Heart right ventricle (tissue), 16 donors: Measurements from ENCODE around the gene HTR6. TPM values are rescaled to one million over a fixed set of nuclear protein-coding genes. Genes with fewer than 3 reads are reported as not detected.

ENCODE experiments used
- ATAC-seq, 8 donors: fragments of 200-7000 bp; cut with Tn5 transposase; one replicate each; pipeline ENCODE4 v1.9.1; 2020; ENCODE audit warnings: mild to moderate bottlenecking in 8 of 8, moderate library complexity in 8 of 8, moderate number of reproducible peaks in 1 of 8
- DNase-seq, 2 donors: peaks; one replicate each; pipeline ENCODE4 v3.0.0-alpha.2; 2020
- H3K27ac ChIP-seq, 10 donors: fragments of 200-600 bp; sonication (generic) in 2 of 10; one replicate each; pipeline versions ENCODE4 v1.5.0 to v1.8.0; 2020 to 2022; ENCODE audit warnings: mild to moderate bottlenecking in 3 of 10
- H3K27me3 ChIP-seq, 7 donors: fragments of 200-600 bp; one replicate each; pipeline ENCODE4 v1.8.0; 2021 to 2022; ENCODE audit warnings: mild to moderate bottlenecking in 2 of 7
- H3K36me3 ChIP-seq, 9 donors: fragments of 200-600 bp; sonication (generic) in 1 of 9; one replicate each; pipeline versions ENCODE4 v1.5.0 to v1.8.0; 2020 to 2022; ENCODE audit warnings: mild to moderate bottlenecking in 2 of 9
- H3K4me1 ChIP-seq, 9 donors: fragments of 200-600 bp; sonication (generic) in 1 of 9; one replicate each; pipeline versions ENCODE4 v1.5.0 to v1.8.0; 2020 to 2022; ENCODE audit warnings: mild to moderate bottlenecking in 4 of 9
- H3K4me3 ChIP-seq, 10 donors: fragments of 200-600 bp; sonication (generic) in 2 of 10; one replicate each; pipeline versions ENCODE4 v1.5.0 to v1.8.0; 2020 to 2022; ENCODE audit warnings: mild to moderate bottlenecking in 7 of 10, moderate library complexity in 2 of 10
- H3K9me3 ChIP-seq, 11 donors: fragments of 200-600 bp in 10 of 11; sonication (generic) in 2 of 11; one replicate each; pipeline versions ENCODE4 v1.5.0 to v1.8.0; 2013 to 2022; ENCODE audit warnings: mild to moderate bottlenecking in 2 of 11, control low read depth in 1 of 11, moderate library complexity in 1 of 11
- CTCF ChIP-seq, 9 donors: fragments of 200-600 bp; sonication (generic) in 2 of 9; IDR thresholded peaks; one replicate each; pipeline versions ENCODE4 v1.5.0 to v1.8.0; 2021 to 2022; ENCODE audit warnings: antibody characterized with exemption in 9 of 9, mild to moderate bottlenecking in 5 of 9, moderate library complexity in 1 of 9
- WGBS, 2 donors: extraction: QIAGEN DNeasy Blood & Tissue Kit; methylation state at CpG; one replicate each; pipeline ENCODE4 v1.1.7; 2013; ENCODE audit warnings: inconsistent platforms in 1 of 2; 5-methylcytosine and 5-hydroxymethylcytosine counted together
- intact Hi-C, 10 donors: fragments of 100-400 bp; cut with DNase I; formaldehyde crosslinking; loops; one replicate each; pipeline versions ENCODE4 v1.11.1 to v1.14.2; 2022
- polyA plus RNA-seq, 2 donors: library from polyadenylated mRNA; stranded (reverse); fragments of 200-250 nt; gene quantifications; one replicate each; pipeline ENCODE4 v1.2.3, GENCODE V29; 2013
- total RNA-seq, 10 donors: library from RNA; stranded (reverse); fragmentation: NEBNext Ultra II Directional in 3 of 10; extraction: Animal tissue kit (Norgen Biotek cat#: 25700) in 3 of 10; gene quantifications; one replicate each; pipeline versions ENCODE4 v1.2.1 to v1.2.4, GENCODE V29; 2021 to 2023
- donor health status: Arrhythmogenic right ventricular cardiomyopathy.
- donor health status: ischemic (EF 13 %, LVEDD 7.1; RV severe dilation, severe dysfunction).
- donor health status: healthy with polysubstance abuse.
- donor health status: DM: no; HTN: yes; CAD: no.
- donor health status: DM: no; HTN: no; CAD: no.
- donor health status: ischemic (EF 25% LVEDD 6.9; RV normal size, moderate dysfunction).
- donor health status: ischemic (EF 25% LVEDD 5.7; RV mildly dilated, moderate dysfunction).
- donor health status: healthy.
- donor health status: DM: yes; HTN: yes; CAD: no.
- donor health status: Ischemic cardiomyopathy.
- donor health status: ischemic (EF 35%, LVEDD 5.7; RV mildly dilated, moderate dysfunction).
- donor health status: nonischemic (EF 11% LVEDD 7.7; RV severe dilation, severe dysfunction).
- donor health status: DM: yes; HTN: yes; CAD: no.
- donor health status: PGD.
- donor health status: ischemic (EF 29% LVEDD 5.4; RV normal size, mild dysfunction).
- donor health status: nonischemic (EF 23%, LVEDD 6.1; RV moderate dilation, normal function).

HTR6 gene
- total and polyA plus RNA-seq, 12 donors: not detected

- DNase-seq: no peak
- Histone ChIP-seq H3K36me3 (no peaks in the 10 kb centered on the region), H3K4me1 (peaks cover 22 to 84% (median 75%) of the 10 kb centered on the region in 9 donors), H3K27ac (peak overlapping the region in 9 of 10 donors; percentile 53 to 95 (median 65)), H3K9me3 (no peaks in the 10 kb centered on the region), H3K27me3 (peaks cover 0 to 30% (median 0%) of the 10 kb centered on the region in 7 donors), H3K4me3 (peak overlapping the region in 3 of 10 donors; percentile 3 to 25 (median 12))
- intact Hi-C loops: loop anchor here in 9 of 10 donors (5.0 to 10.0 kb wide), 5 partner anchors 51 to 256 kb away; partner anchors contain the start of gene CAPZB (in 6 of the 9)
- ATAC-seq: no peak
- no peak for TF ChIP-seq CTCF (IDR thresholded peaks at IDR 0.05)
- 57 to 64% methylated on average over 14 of the region's 14 CpGs for WGBS, 2 donors
These were observed 16.4 kb upstream of the HTR6 start for GRCh38 chr1:19648239-19648638.

- Histone ChIP-seq H3K27ac (peak overlapping the region in 9 of 10 donors; percentile 36 to 95 (median 65)), H3K4me1 (peaks cover 25 to 84% (median 75%) of the 10 kb centered on the region in 9 donors), H3K9me3 (no peaks in the 10 kb centered on the region), H3K4me3 (peak overlapping the region in 1 of 10 donors; percentile 12), H3K36me3 (peaks cover 0 to under 1% (median 0%) of the 10 kb centered on the region in 9 donors), H3K27me3 (peaks cover 0 to 25% (median 0%) of the 10 kb centered on the region in 7 donors)
- 44 to 52% methylated on average over 11 of the region's 11 CpGs for WGBS, 2 donors
- peak in 7 of 9 donors; percentile 24 to 54 (median 36) for TF ChIP-seq CTCF (IDR thresholded peaks at IDR 0.05)
- no peak for DNase-seq
- no peak for ATAC-seq
- intact Hi-C loops: loop anchor here in 9 of 10 donors (5.0 to 10.0 kb wide), 5 partner anchors 51 to 256 kb away; partner anchors contain the start of gene CAPZB (in 6 of the 9)
These were observed 16.0 kb upstream of the HTR6 start for GRCh38 chr1:19648689-19649088.

GRCh38 chr1:19650416-19651140, 14.1 kb upstream of the HTR6 start:
- Histone ChIP-seq H3K9me3 (no peaks in the 10 kb centered on the region), H3K4me1 (peaks cover 25 to 100% (median 71%) of the 10 kb centered on the region in 9 donors), H3K4me3 (peak overlapping the region in 5 of 10 donors; percentile 9 to 23 (median 18)), H3K36me3 (peaks cover 0 to 18% (median 0%) of the 10 kb centered on the region in 9 donors), H3K27ac (peak overlapping the region; percentile 24 to 95 (median 76)), H3K27me3 (peaks cover 0 to 15% (median 0%) of the 10 kb centered on the region in 7 donors)
- no peak for TF ChIP-seq CTCF (IDR thresholded peaks at IDR 0.05)
- peak in 1 of 2 donors; percentile 46 for DNase-seq
- ATAC-seq: peak in 7 of 8 donors; percentile 6 to 43 (median 25)
- intact Hi-C loops: loop anchor here (2.0 to 10.0 kb wide), 13 partner anchors 163 to 396 kb away; partner anchors contain the start of genes EMC1 (in 5 of the 10), MRTO4 (in 5 of the 10) and CAPZB (in 2 of the 10)
- 36 to 46% methylated on average over 12 of the region's 12 CpGs for WGBS, 2 donors

GRCh38 chr1:19651141-19651737, 13.4 kb upstream of the HTR6 start:
- intact Hi-C loops: loop anchor here (2.0 to 10.0 kb wide), 13 partner anchors 164 to 396 kb away; partner anchors contain the start of genes EMC1 (in 5 of the 10), MRTO4 (in 5 of the 10) and CAPZB (in 2 of the 10)
- Histone ChIP-seq H3K9me3 (no peaks in the 10 kb centered on the region), H3K27ac (peak overlapping the region; percentile 24 to 95 (median 80)), H3K4me1 (peaks cover 25 to 100% (median 65%) of the 10 kb centered on the region in 9 donors), H3K36me3 (peaks cover 0 to 24% (median 0%) of the 10 kb centered on the region in 9 donors), H3K27me3 (peaks cover 0 to 8% (median 0%) of the 10 kb centered on the region in 7 donors), H3K4me3 (peak overlapping the region in 4 of 10 donors; percentile 16 to 23 (median 18))
- peak; percentile 66 to 70 for DNase-seq
- peak; percentile 76 to 87 (median 83) for ATAC-seq
- WGBS, 2 donors: 13 to 19% methylated on average over 11 of the region's 11 CpGs
- peak; percentile 54 to 84 (median 77) for TF ChIP-seq CTCF (IDR thresholded peaks at IDR 0.05)
